ENCODE results near the gene GRIN2C. TPM values are rescaled to one million over a fixed set of nuclear protein-coding genes. Genes with fewer than 3 reads are reported as not detected.

GRIN2C gene
- total RNA-seq, 2 experiments from 2014 or later = not detected

GRCh38 chr17:74818291-74818938 is 41.3 kb downstream of the GRIN2C start:
- ATAC-seq (ENCODE audit: poor library complexity) (no peak), DNase-seq (no peak)
- Histone ChIP-seq H3K9me3 (ENCODE audit: control insufficient read depth in 1 of 2, insufficient read depth in 1 of 2, low read length in 2 of 2) (no peaks in the 10 kb centered on the region), H3K4me3 (ENCODE audit: low read length) (no peak overlapping the region), H3K4me1 (ENCODE audit: insufficient read depth, low read length) (no peaks in the 10 kb centered on the region), H3K27me3 (ENCODE audit: control insufficient read depth in 1 of 2, insufficient read depth in 2 of 2, low read length in 2 of 2) (no peaks in the 10 kb centered on the region), H3K36me3 (ENCODE audit: insufficient read depth, low read length) (peaks cover 56% of the 10 kb centered on the region), H3K27ac (ENCODE audit: low read depth in 1 of 2, low read length in 2 of 2) (no peak overlapping the region)
- intact Hi-C loops (cut with DNase I, micrococcal nuclease) = no loop called here
- no peak for TF ChIP-seq CTCF (IDR thresholded peaks at IDR 0.05)
- Mint-ChIP-seq H3K4me1 (ENCODE audit: low read depth) (no peaks in the 10 kb centered on the region), H3K27ac (no peak overlapping the region), H3K36me3 (ENCODE audit: low read depth) (peaks cover 54% of the 10 kb centered on the region), H3K27me3 (no peaks in the 10 kb centered on the region), H3K9me3 (no peaks in the 10 kb centered on the region), H3K4me3 (no peak overlapping the region)
- ChIA-PET CTCF (no interaction called here), POLR2A (no interaction called here)

- H3K9me3 Mint-ChIP-seq = no peaks in the 10 kb centered on the region
- no peak overlapping the region for H3K27ac ChIP-seq (ENCODE audit: low read depth in 1 of 2, low read length in 2 of 2)
- no peak for TF ChIP-seq CTCF (IDR thresholded peaks at IDR 0.05)
- ATAC-seq (ENCODE audit: poor library complexity) (no peak), DNase-seq (no peak)
- H3K4me3 Mint-ChIP-seq = no peak overlapping the region
- intact Hi-C loops (cut with DNase I, micrococcal nuclease) = no loop called here
- H3K27me3 ChIP-seq (ENCODE audit: control insufficient read depth in 1 of 2, insufficient read depth in 2 of 2, low read length in 2 of 2) = no peaks in the 10 kb centered on the region
- no peaks in the 10 kb centered on the region for H3K4me1 Mint-ChIP-seq (ENCODE audit: low read depth)
- peaks cover 59% of the 10 kb centered on the region for H3K36me3 ChIP-seq (ENCODE audit: insufficient read depth, low read length)
- no peaks in the 10 kb centered on the region for H3K27me3 Mint-ChIP-seq
- no peaks in the 10 kb centered on the region for H3K4me1 ChIP-seq (ENCODE audit: insufficient read depth, low read length)
- ChIA-PET CTCF (no interaction called here), POLR2A (no interaction called here)
- H3K9me3 ChIP-seq (ENCODE audit: control insufficient read depth in 1 of 2, insufficient read depth in 1 of 2, low read length in 2 of 2) = no peaks in the 10 kb centered on the region
- H3K36me3 Mint-ChIP-seq (ENCODE audit: low read depth) = peaks cover 60% of the 10 kb centered on the region
- H3K4me3 ChIP-seq (ENCODE audit: low read length) = no peak overlapping the region
- H3K27ac Mint-ChIP-seq = no peak overlapping the region
These were observed 42.6 kb downstream of the GRIN2C start for GRCh38 chr17:74816905-74817620.

GRCh38 chr17:74815550-74816370 is 43.9 kb downstream of the GRIN2C start:
- DNase-seq (no peak), ATAC-seq (ENCODE audit: poor library complexity) (no peak)
- no peaks in the 10 kb centered on the region for H3K9me3 Mint-ChIP-seq
- H3K27ac ChIP-seq (ENCODE audit: low read depth in 1 of 2, low read length in 2 of 2) = no peak overlapping the region
- ChIA-PET CTCF (no interaction called here), POLR2A (interaction anchor here (0.6 kb wide), 1 partner anchor 25 kb away, joined by 3 read pairs; no protein-coding TSS in a partner anchor)
- H3K4me1 Mint-ChIP-seq (ENCODE audit: low read depth) = no peaks in the 10 kb centered on the region
- peaks cover 64% of the 10 kb centered on the region for H3K36me3 Mint-ChIP-seq (ENCODE audit: low read depth)
- H3K9me3 ChIP-seq (ENCODE audit: control insufficient read depth in 1 of 2, insufficient read depth in 1 of 2, low read length in 2 of 2) = no peaks in the 10 kb centered on the region
- H3K4me1 ChIP-seq (ENCODE audit: insufficient read depth, low read length) = no peaks in the 10 kb centered on the region
- H3K4me3 Mint-ChIP-seq = no peak overlapping the region
- peaks cover 47% of the 10 kb centered on the region for H3K36me3 ChIP-seq (ENCODE audit: insufficient read depth, low read length)
- no peaks in the 10 kb centered on the region for H3K27me3 Mint-ChIP-seq
- H3K27me3 ChIP-seq (ENCODE audit: control insufficient read depth in 1 of 2, insufficient read depth in 2 of 2, low read length in 2 of 2) = no peaks in the 10 kb centered on the region
- intact Hi-C loops (cut with DNase I, micrococcal nuclease) = no loop called here
- no peak overlapping the region for H3K4me3 ChIP-seq (ENCODE audit: low read length)
- H3K27ac Mint-ChIP-seq = no peak overlapping the region
- TF ChIP-seq CTCF (IDR thresholded peaks at IDR 0.05) = no peak
